H9 (cell line): ENCODE data around the gene FXYD1. TPM values are rescaled to one million over a fixed set of nuclear protein-coding genes. Genes with fewer than 3 reads are reported as not detected.

ENCODE experiments used
- DNase-seq: peaks from one replicate; pipeline ENCODE4 v3.0.0-alpha.2; 2017
- H2AFZ ChIP-seq: one replicate; pipeline ENCODE4 v1.6.1; 2013; ENCODE audit warnings: mild to moderate bottlenecking, low read length, control low read depth, moderate library complexity
- H2AK5ac ChIP-seq: 2 replicates; pipeline ENCODE4 v1.6.1; 2013; ENCODE audit warnings: low read length, control low read depth, mixed read lengths; ENCODE audit not compliant: insufficient read length
- H2BK120ac ChIP-seq: one replicate; pipeline ENCODE4 v1.6.1; 2013; ENCODE audit warnings: low read depth, mild to moderate bottlenecking, low read length, control low read depth, inconsistent platforms; ENCODE audit not compliant: poor library complexity, severe bottlenecking
- H2BK12ac ChIP-seq: 2 replicates; pipeline ENCODE4 v1.6.1; 2013; ENCODE audit warnings: low read length, control low read depth, mixed read lengths, low read depth; ENCODE audit not compliant: insufficient read length
- H2BK15ac ChIP-seq: 2 replicates; pipeline ENCODE4 v1.6.1; 2013; ENCODE audit warnings: low read depth, low read length, control low read depth
- H2BK20ac ChIP-seq: one replicate; pipeline ENCODE4 v1.6.1; 2013; ENCODE audit warnings: low read depth, mild to moderate bottlenecking, low read length, control low read depth, inconsistent platforms; ENCODE audit not compliant: poor library complexity, severe bottlenecking
- H2BK5ac ChIP-seq: 2 replicates; pipeline ENCODE4 v1.6.1; 2013; ENCODE audit warnings: low read length, control low read depth, mixed read lengths; ENCODE audit not compliant: insufficient read length
- H3K14ac ChIP-seq: 2 replicates; pipeline ENCODE4 v1.6.1; 2013; ENCODE audit warnings: low read length, control low read depth; ENCODE audit not compliant: insufficient read depth
- H3K18ac ChIP-seq: 2 replicates; pipeline ENCODE4 v1.6.1; 2013; ENCODE audit warnings: low read depth, mild to moderate bottlenecking, mixed read lengths, low read length, control low read depth; ENCODE audit not compliant: insufficient read length
- H3K23ac ChIP-seq: 2 replicates; pipeline ENCODE4 v1.6.1; 2013; ENCODE audit warnings: low read length, control low read depth, mixed read lengths, low read depth; ENCODE audit not compliant: insufficient read length
- H3K23me2 ChIP-seq: 2 replicates; pipeline ENCODE4 v1.6.1; 2013; ENCODE audit warnings: low read depth, mild to moderate bottlenecking, mixed read lengths, low read length, control low read depth; ENCODE audit not compliant: insufficient read length, poor library complexity, severe bottlenecking
- H3K27ac ChIP-seq: 2 replicates; pipeline ENCODE4 v1.5.1; 2013; ENCODE audit warnings: low read length, control low read depth, mixed read lengths, low read depth; ENCODE audit not compliant: insufficient read length
- H3K27me3 ChIP-seq: 2 replicates; pipeline ENCODE4 v1.6.1; 2013; ENCODE audit warnings: low read length, control low read depth, inconsistent platforms; ENCODE audit not compliant: insufficient read depth
- H3K4ac ChIP-seq: 2 replicates; pipeline ENCODE4 v1.6.1; 2013; ENCODE audit warnings: low read depth, mild to moderate bottlenecking, control low read depth, inconsistent platforms, low read length, moderate library complexity
- H3K4me1 ChIP-seq: 2 replicates; pipeline ENCODE4 v1.6.1; 2013; ENCODE audit warnings: low read length, control low read depth, inconsistent platforms; ENCODE audit not compliant: insufficient read depth
- H3K4me2 ChIP-seq: 2 replicates; pipeline ENCODE4 v1.6.1; 2013; ENCODE audit warnings: low read length, control low read depth, mixed read lengths; ENCODE audit not compliant: insufficient read length, insufficient read depth
- H3K56ac ChIP-seq: 2 replicates; pipeline ENCODE4 v1.6.1; 2013; ENCODE audit warnings: low read depth, mild to moderate bottlenecking, mixed read lengths, low read length, control low read depth; ENCODE audit not compliant: insufficient read length
- H3K79me1 ChIP-seq: 2 replicates; pipeline ENCODE4 v1.6.1; 2013; ENCODE audit warnings: low read depth, mild to moderate bottlenecking, moderate library complexity, low read length, control low read depth, inconsistent platforms; ENCODE audit not compliant: insufficient read depth, poor library complexity, severe bottlenecking
- H3K79me2 ChIP-seq: 2 replicates; pipeline ENCODE4 v1.6.1; 2013; ENCODE audit warnings: low read length, control low read depth, inconsistent platforms; ENCODE audit not compliant: insufficient read depth
- H3K9ac ChIP-seq: 2 replicates; pipeline ENCODE4 v1.6.1; 2013; ENCODE audit warnings: low read length, control low read depth, mixed read lengths; ENCODE audit not compliant: insufficient read length; ENCODE audit errors: extremely low read depth
- H3K9me3 ChIP-seq: one replicate; pipeline ENCODE4 v1.6.1; 2013; ENCODE audit warnings: low read depth, low read length, inconsistent platforms; ENCODE audit not compliant: control insufficient read depth
- H3T11ph ChIP-seq: one replicate; pipeline ENCODE4 v1.6.1; 2013; ENCODE audit warnings: mild to moderate bottlenecking, low read length, control low read depth, inconsistent platforms
- H4K20me1 ChIP-seq: one replicate; pipeline ENCODE4 v1.6.1; 2013; ENCODE audit not compliant: control insufficient read depth, insufficient read length, insufficient read depth
- H4K5ac ChIP-seq: 2 replicates; pipeline ENCODE4 v1.6.1; 2013; ENCODE audit warnings: low read depth, mild to moderate bottlenecking, mixed read lengths, low read length, control low read depth; ENCODE audit not compliant: insufficient read length
- H4K8ac ChIP-seq: replicated peaks from 2 replicates; pipeline ENCODE4 v1.6.1; 2013; ENCODE audit warnings: low read length, control low read depth, mixed read lengths, low read depth; ENCODE audit not compliant: insufficient read length
- H4K91ac ChIP-seq: 2 replicates; pipeline ENCODE4 v1.6.1; 2013; ENCODE audit warnings: low read depth, mild to moderate bottlenecking, moderate library complexity, mixed read lengths, low read length, control low read depth; ENCODE audit not compliant: insufficient read length
- H3K27ac Mint-ChIP-seq, 3 experiments: 2 replicates in 2 of 3; 3 replicates in 1 of 3; pipeline ENCODE4 v1.8.0; 2020 to 2021; ENCODE audit warnings: mixed read lengths in 3 of 3, mild to moderate bottlenecking in 1 of 3, moderate library complexity in 1 of 3
- H3K27me3 Mint-ChIP-seq: 2 replicates; pipeline ENCODE4 v1.8.0; 2021; ENCODE audit warnings: low read depth, mild to moderate bottlenecking, moderate library complexity, mixed read lengths
- H3K36me3 Mint-ChIP-seq, 3 experiments: 2 replicates in 2 of 3; 3 replicates in 1 of 3; pipeline ENCODE4 v1.8.0; 2020 to 2021; ENCODE audit warnings: low read depth in 3 of 3, mixed read lengths in 3 of 3; ENCODE audit not compliant: insufficient read depth in 1 of 3
- H3K4me1 Mint-ChIP-seq, 2 experiments: 2 replicates each; pipeline ENCODE4 v1.8.0; 2020; ENCODE audit warnings: mixed read lengths in 2 of 2
- H3K4me3 Mint-ChIP-seq, 2 experiments: 2 replicates in 1 of 2; 3 replicates in 1 of 2; pipeline ENCODE4 v1.8.0; 2020 to 2021; ENCODE audit warnings: mild to moderate bottlenecking in 2 of 2, mixed read lengths in 2 of 2, moderate library complexity in 1 of 2
- H3K9me3 Mint-ChIP-seq, 2 experiments: 2 replicates in 1 of 2; 3 replicates in 1 of 2; pipeline ENCODE4 v1.8.0; 2020; ENCODE audit warnings: mild to moderate bottlenecking in 2 of 2, mixed read lengths in 2 of 2, moderate library complexity in 1 of 2
- WGBS: extraction: QIAGEN DNeasy Blood & Tissue Kit; methylation state at CpG from one replicate; pipeline ENCODE4 v1.1.7; 2013; ENCODE audit warnings: missing lambda C conversion rate, low lambda C conversion rate, mixed read lengths; ENCODE audit not compliant: insufficient read length; ENCODE audit errors: extremely low coverage; 5-methylcytosine and 5-hydroxymethylcytosine counted together
- total RNA-seq: library from RNA; stranded (reverse); gene quantifications from 2 replicates; pipeline ENCODE4 v1.2.1, GENCODE V29; 2021
- TF ChIP-seq, protein P1 (sequence below): fragments of 200-600 bp; sonication (generic); conservative IDR thresholded peaks from 3 replicates; pipeline ENCODE4 v1.8.0; 2021; ENCODE audit warnings: antibody characterized with exemption, mild to moderate bottlenecking

Gene FXYD1
- total RNA-seq, 1 experiment from 2014 or later, result 7.7 TPM

GRCh38 chr19:35110974-35111373 lies 27.6 kb upstream of the FXYD1 start:
- Histone ChIP-seq H2AFZ (no peak overlapping the region), H4K91ac (no peak overlapping the region), H3K79me1 (no peaks in the 10 kb centered on the region), H3T11ph (no peak overlapping the region), H4K5ac (no peak overlapping the region), H3K27ac (no peak overlapping the region), H3K14ac (no peak overlapping the region), H3K79me2 (no peaks in the 10 kb centered on the region), H3K9ac (no peak overlapping the region), H3K4me2 (no peak overlapping the region), H3K4me1 (no peaks in the 10 kb centered on the region), H2BK120ac (no peak overlapping the region), H4K8ac (no peak overlapping the region), H2BK15ac (no peak overlapping the region), H2AK5ac (no peak overlapping the region), H3K23me2 (no peaks in the 10 kb centered on the region), H3K56ac (no peak overlapping the region), H3K23ac (no peak overlapping the region), H3K18ac (no peak overlapping the region), H4K20me1 (peaks cover 2% of the 10 kb centered on the region), H3K9me3 (no peaks in the 10 kb centered on the region), H3K4ac (no peak overlapping the region), H3K27me3 (no peaks in the 10 kb centered on the region), H2BK5ac (no peak overlapping the region), H2BK20ac (no peak overlapping the region), H2BK12ac (no peak overlapping the region)
- WGBS, result no CpG with 5 or more reads among the region's 9 CpGs
- Mint-ChIP-seq H3K27me3 (peaks cover 4% of the 10 kb centered on the region; the same call in 1 of the 2 replicates), H3K9me3 (peaks cover 0 to 5% of the 10 kb centered on the region in 2 experiments; a peak in 3 of 5 replicates), H3K4me3 (peak overlapping the region in 1 of 2 experiments; percentile 16; a peak in 2 of 5 replicates), H3K36me3 (peaks cover 0 to 1% (median 0%) of the 10 kb centered on the region in 3 experiments; a peak in 3 of 7 replicates), H3K4me1 (peaks cover 23 to 33% of the 10 kb centered on the region in 2 experiments), H3K27ac (no peak overlapping the region; a peak in 1 of 7 replicates)
- DNase-seq, result no peak
- TF ChIP-seq, protein P1, sequence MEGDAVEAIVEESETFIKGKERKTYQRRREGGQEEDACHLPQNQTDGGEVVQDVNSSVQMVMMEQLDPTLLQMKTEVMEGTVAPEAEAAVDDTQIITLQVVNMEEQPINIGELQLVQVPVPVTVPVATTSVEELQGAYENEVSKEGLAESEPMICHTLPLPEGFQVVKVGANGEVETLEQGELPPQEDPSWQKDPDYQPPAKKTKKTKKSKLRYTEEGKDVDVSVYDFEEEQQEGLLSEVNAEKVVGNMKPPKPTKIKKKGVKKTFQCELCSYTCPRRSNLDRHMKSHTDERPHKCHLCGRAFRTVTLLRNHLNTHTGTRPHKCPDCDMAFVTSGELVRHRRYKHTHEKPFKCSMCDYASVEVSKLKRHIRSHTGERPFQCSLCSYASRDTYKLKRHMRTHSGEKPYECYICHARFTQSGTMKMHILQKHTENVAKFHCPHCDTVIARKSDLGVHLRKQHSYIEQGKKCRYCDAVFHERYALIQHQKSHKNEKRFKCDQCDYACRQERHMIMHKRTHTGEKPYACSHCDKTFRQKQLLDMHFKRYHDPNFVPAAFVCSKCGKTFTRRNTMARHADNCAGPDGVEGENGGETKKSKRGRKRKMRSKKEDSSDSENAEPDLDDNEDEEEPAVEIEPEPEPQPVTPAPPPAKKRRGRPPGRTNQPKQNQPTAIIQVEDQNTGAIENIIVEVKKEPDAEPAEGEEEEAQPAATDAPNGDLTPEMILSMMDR, result no peak
